CD4-positive, alpha-beta T cell (primary cell): ENCODE results near the gene SYTL5. TPM values are rescaled to one million over a fixed set of nuclear protein-coding genes. Genes with fewer than 3 reads are reported as not detected.
A peak's percentile ranks its signal among the peaks of the same experiment; 100 is the strongest.

Experiments
- ATAC-seq: fragments of 200-7000 bp; cut with Tn5 transposase; one replicate; pipeline ENCODE4 v1.10.0; 2022; ENCODE audit warnings: mild to moderate bottlenecking; ENCODE audit not compliant: poor library complexity
- CTCF ChIA-PET: fragments of 350-600 bp; sonication (Branson Sonifier 250); formaldehyde crosslinking; loops from one replicate; lab custom pipeline; 2021; ENCODE audit warnings: antibody characterized with exemption, inconsistent platforms; lab: Charles Lee
- POLR2A ChIA-PET: fragments of 350-600 bp; sonication (Branson Sonifier 250); formaldehyde crosslinking; loops from one replicate; lab custom pipeline; 2021; ENCODE audit warnings: antibody characterized with exemption, inconsistent platforms; lab: Charles Lee
- DNase-seq, 14 experiments: peaks; one replicate each; pipeline ENCODE4 v3.0.0-alpha.2; 2013 to 2020; ENCODE audit warnings: mixed read lengths in 2 of 14
- H3K27ac ChIP-seq, 2 donors: one replicate each; pipeline versions ENCODE4 v1.5.1 to v1.7.0; 2013; ENCODE audit warnings: low read length in 2 of 2, low read depth in 1 of 2, mild to moderate bottlenecking in 1 of 2
- H3K27me3 ChIP-seq, 2 experiments: 1 replicate in 1 of 2; 2 replicates in 1 of 2; pipeline versions ENCODE4 v1.6.1 to v1.7.0; 2013; ENCODE audit warnings: low read length in 2 of 2, control low read depth in 1 of 2, mild to moderate bottlenecking in 1 of 2, moderate library complexity in 1 of 2; ENCODE audit not compliant: insufficient read depth in 2 of 2, control insufficient read depth in 1 of 2
- H3K36me3 ChIP-seq: one replicate; pipeline ENCODE4 v1.6.1; 2013; ENCODE audit warnings: low read length, control low read depth; ENCODE audit not compliant: insufficient read depth
- H3K4me1 ChIP-seq: one replicate; pipeline ENCODE4 v1.6.1; 2013; ENCODE audit warnings: low read length, control low read depth; ENCODE audit not compliant: insufficient read depth
- H3K4me3 ChIP-seq: one replicate; pipeline ENCODE4 v1.5.1; 2013; ENCODE audit warnings: mild to moderate bottlenecking, low read length, moderate library complexity
- H3K9me3 ChIP-seq, 2 experiments: 1 replicate in 1 of 2; 2 replicates in 1 of 2; pipeline versions ENCODE4 v1.6.1 to v1.7.0; 2013; ENCODE audit warnings: low read length in 2 of 2, mild to moderate bottlenecking in 2 of 2, control low read depth in 1 of 2, moderate library complexity in 1 of 2; ENCODE audit not compliant: control insufficient read depth in 1 of 2, insufficient read depth in 1 of 2
- H3K27ac Mint-ChIP-seq: one replicate; pipeline ENCODE4 v1.8.0; 2020; ENCODE audit warnings: mixed read lengths
- H3K27me3 Mint-ChIP-seq: one replicate; pipeline ENCODE4 v1.8.0; 2021; ENCODE audit warnings: mixed read lengths
- H3K36me3 Mint-ChIP-seq: one replicate; pipeline ENCODE4 v1.8.0; 2021; ENCODE audit warnings: low read depth, mixed read lengths
- H3K4me1 Mint-ChIP-seq: one replicate; pipeline ENCODE4 v1.8.0; 2021; ENCODE audit warnings: low read depth, mixed read lengths
- H3K4me3 Mint-ChIP-seq: one replicate; pipeline ENCODE4 v1.8.0; 2020; ENCODE audit warnings: mild to moderate bottlenecking, mixed read lengths
- H3K9me3 Mint-ChIP-seq: one replicate; pipeline ENCODE4 v1.8.0; 2020; ENCODE audit warnings: mixed read lengths
- intact Hi-C, 2 experiments: fragments of 100-400 bp; cut with DNase I in 1 of 2; cut with micrococcal nuclease in 1 of 2; formaldehyde crosslinking; loops; one replicate each; pipeline versions ENCODE4 v1.15.1 to v1.9.0; 2023 to 2025; cut with DNase I, micrococcal nuclease
- total RNA-seq, 174 experiments: library from RNA in 2 of 174; stranded (reverse) in 2 of 174; gene quantifications; one replicate each; pipeline ENCODE4 v1.2.3 and lab custom pipeline; 2021 to 2026
- TF ChIP-seq, protein P1 (sequence below): fragments of 200-600 bp; IDR thresholded peaks from one replicate; pipeline ENCODE4 v1.8.0; 2022; ENCODE audit warnings: antibody characterized with exemption, mild to moderate bottlenecking

The SYTL5 gene
- total RNA-seq, 2 experiments from 2014 or later, result not detected

DNA sequence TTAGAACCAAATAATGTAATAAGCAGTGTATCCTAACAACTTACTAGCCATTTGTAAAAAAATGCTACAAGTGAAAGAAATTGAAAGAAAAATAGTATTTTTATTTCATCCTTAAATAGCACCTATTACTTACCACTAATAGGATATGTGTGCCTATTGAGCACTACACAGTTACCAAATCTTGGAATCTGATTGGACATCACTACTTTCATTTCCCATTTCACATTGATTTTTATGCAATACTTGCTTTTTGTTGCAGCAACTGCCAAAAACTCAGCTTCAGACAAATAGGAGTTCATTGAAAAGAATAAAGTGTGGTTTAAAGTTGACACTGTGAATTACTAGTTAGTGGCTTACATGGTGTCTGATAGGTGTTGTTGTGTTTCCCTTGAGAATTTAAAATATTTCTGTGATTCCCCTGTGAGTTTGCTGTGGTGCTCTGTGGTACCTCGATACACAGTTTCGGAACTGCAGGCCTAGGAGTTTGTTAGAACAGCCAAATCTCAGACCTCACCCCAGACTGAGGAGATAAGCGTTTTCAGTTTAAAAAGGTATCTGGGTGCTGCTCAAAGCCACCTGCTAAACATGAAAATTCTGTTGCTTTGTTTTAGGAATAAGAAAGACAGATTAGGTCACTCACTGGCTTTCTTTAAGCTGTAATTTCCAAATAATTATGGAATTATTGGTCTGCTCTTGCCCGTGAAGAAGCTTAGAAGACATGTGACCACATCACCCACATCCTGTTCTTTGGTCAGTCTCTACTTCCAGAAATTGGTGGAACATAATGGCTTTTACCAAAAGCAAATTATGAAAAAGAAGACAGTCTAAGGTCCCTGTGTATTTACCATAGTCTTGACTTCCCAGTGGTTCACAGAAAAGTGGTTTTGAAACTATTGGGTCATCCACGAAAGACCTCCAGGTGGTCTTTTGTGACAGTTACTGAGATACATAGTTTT lies 97.8 kb downstream of the SYTL5 start:
- Histone ChIP-seq H3K27ac (no peak overlapping the region), H3K27me3 (no peaks in the 10 kb centered on the region), H3K4me1 (no peaks in the 10 kb centered on the region), H3K4me3 (no peak overlapping the region), H3K9me3 (peaks cover 0 to 9% of the 10 kb centered on the region in 2 experiments), H3K36me3 (no peaks in the 10 kb centered on the region)
- H3K4me3 Mint-ChIP-seq, result no peak overlapping the region
- TF ChIP-seq, protein P1, sequence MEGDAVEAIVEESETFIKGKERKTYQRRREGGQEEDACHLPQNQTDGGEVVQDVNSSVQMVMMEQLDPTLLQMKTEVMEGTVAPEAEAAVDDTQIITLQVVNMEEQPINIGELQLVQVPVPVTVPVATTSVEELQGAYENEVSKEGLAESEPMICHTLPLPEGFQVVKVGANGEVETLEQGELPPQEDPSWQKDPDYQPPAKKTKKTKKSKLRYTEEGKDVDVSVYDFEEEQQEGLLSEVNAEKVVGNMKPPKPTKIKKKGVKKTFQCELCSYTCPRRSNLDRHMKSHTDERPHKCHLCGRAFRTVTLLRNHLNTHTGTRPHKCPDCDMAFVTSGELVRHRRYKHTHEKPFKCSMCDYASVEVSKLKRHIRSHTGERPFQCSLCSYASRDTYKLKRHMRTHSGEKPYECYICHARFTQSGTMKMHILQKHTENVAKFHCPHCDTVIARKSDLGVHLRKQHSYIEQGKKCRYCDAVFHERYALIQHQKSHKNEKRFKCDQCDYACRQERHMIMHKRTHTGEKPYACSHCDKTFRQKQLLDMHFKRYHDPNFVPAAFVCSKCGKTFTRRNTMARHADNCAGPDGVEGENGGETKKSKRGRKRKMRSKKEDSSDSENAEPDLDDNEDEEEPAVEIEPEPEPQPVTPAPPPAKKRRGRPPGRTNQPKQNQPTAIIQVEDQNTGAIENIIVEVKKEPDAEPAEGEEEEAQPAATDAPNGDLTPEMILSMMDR, result no peak
- no peaks in the 10 kb centered on the region for H3K9me3 Mint-ChIP-seq
- ATAC-seq, result no peak
- no peaks in the 10 kb centered on the region for H3K4me1 Mint-ChIP-seq
- H3K27me3 Mint-ChIP-seq, result no peaks in the 10 kb centered on the region
- no peak overlapping the region for H3K27ac Mint-ChIP-seq
- intact Hi-C loops, result no loop called here
- CTCF ChIA-PET, result no interaction called here
- no peaks in the 10 kb centered on the region for H3K36me3 Mint-ChIP-seq
- POLR2A ChIA-PET, result no interaction called here
- DNase-seq, result peak in 1 of 14 experiments; percentile 11

DNA sequence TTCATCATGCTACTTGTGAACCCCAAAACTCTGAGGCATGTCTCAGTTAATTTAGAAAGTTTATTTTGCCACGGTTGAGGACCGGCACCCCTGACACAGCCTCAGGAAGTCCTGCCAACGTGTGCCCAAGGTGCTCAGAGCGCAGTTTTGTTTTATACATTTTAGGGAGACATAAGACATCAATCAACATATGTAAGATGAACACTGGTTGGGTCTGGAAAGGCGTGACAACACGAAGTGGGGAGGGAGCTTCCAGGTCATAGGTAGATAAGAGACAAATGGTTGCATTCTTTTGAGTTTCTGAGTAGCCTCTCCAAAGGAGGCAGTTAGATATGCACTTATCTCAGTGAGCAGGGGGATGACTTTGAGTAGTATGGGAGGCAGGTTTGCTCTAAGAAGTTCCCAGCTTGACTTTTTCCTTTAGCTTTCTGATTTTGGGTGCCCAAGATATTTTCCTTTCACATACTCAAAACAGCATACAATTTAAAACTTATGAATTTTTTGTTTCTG lies 98.9 kb downstream of the SYTL5 start:
- no peaks in the 10 kb centered on the region for H3K9me3 Mint-ChIP-seq
- no peaks in the 10 kb centered on the region for H3K27me3 ChIP-seq
- H3K27ac Mint-ChIP-seq, result no peak overlapping the region
- no peak for DNase-seq
- H3K4me1 ChIP-seq, result no peaks in the 10 kb centered on the region
- no peak overlapping the region for H3K4me3 ChIP-seq
- ChIA-PET CTCF (no interaction called here), POLR2A (no interaction called here)
- intact Hi-C loops, result no loop called here
- H3K4me1 Mint-ChIP-seq, result no peaks in the 10 kb centered on the region
- H3K27ac ChIP-seq, result no peak overlapping the region
- no peaks in the 10 kb centered on the region for H3K36me3 ChIP-seq
- no peak for ATAC-seq
- no peaks in the 10 kb centered on the region for H3K36me3 Mint-ChIP-seq
- no peaks in the 10 kb centered on the region for H3K27me3 Mint-ChIP-seq
- no peak overlapping the region for H3K4me3 Mint-ChIP-seq
- TF ChIP-seq, protein P1, result no peak
- peaks cover 0 to under 1% of the 10 kb centered on the region in 2 experiments for H3K9me3 ChIP-seq

DNA sequence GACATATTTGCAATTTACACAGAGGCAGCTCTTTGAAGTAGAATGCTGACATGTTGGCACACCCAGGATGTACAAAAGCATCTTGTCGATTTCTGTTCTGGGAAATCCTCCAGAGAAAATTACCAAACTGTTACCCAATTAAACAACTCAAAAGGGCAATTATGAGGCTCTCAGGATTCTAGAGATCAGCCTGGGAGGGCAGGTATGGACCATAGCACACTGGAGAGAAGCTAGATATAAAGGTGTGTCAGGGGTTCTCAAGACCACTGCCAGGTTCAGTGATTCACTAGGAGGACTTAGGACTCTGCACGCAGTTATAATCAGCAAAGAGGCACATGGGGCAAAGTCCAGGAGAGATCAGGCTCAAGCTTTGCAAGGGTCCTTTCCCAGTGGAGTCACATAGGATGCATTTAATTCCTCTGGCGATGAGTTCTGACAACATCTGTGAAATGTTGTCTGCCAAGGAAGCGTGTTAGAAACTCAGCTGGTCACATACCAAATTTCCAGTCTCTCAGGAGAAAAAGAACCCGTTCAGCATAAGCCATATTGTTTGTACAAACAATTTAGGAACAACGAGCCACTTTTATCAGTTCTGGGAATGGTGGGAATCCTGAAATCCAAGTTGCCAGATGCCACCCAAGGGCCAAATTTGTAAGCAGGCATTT lies 100.8 kb downstream of the SYTL5 start:
- H3K4me3 Mint-ChIP-seq, result no peak overlapping the region
- H3K27ac ChIP-seq, result no peak overlapping the region
- no peaks in the 10 kb centered on the region for H3K27me3 Mint-ChIP-seq
- H3K4me3 ChIP-seq, result no peak overlapping the region
- DNase-seq (no peak), ATAC-seq (no peak)
- H3K9me3 ChIP-seq, result no peaks in the 10 kb centered on the region
- no peaks in the 10 kb centered on the region for H3K36me3 ChIP-seq
- H3K27me3 ChIP-seq, result no peaks in the 10 kb centered on the region
- TF ChIP-seq, protein P1, result no peak
- H3K4me1 Mint-ChIP-seq, result no peaks in the 10 kb centered on the region
- H3K36me3 Mint-ChIP-seq, result no peaks in the 10 kb centered on the region
- H3K4me1 ChIP-seq, result no peaks in the 10 kb centered on the region
- no peak overlapping the region for H3K27ac Mint-ChIP-seq
- intact Hi-C loops, result no loop called here
- H3K9me3 Mint-ChIP-seq, result no peaks in the 10 kb centered on the region
- ChIA-PET POLR2A (no interaction called here), CTCF (no interaction called here)
